HG03045 (cell line): ENCODE measurements around the gene ZNF605.
"Not testable (repeated sequence)": the region's sequence is repeated elsewhere in the genome, so short reads cannot be mapped to it uniquely, and the experiment has no call there.

ENCODE experiments used
- ATAC-seq: cut with Tn5 transposase; IDR thresholded peaks from one replicate; pipeline ENCODE4 v1.9.1; 2021; ENCODE audit warnings: mild to moderate bottlenecking, moderate library complexity; ENCODE audit not compliant: unreplicated experiment

ZNF605 gene

GRCh38 chr12:132949936-132950837, 5.9 kb downstream of the ZNF605 start:
- ATAC-seq: no peak

- ATAC-seq: no peak
Observed at GRCh38 chr12:132948146-132949066, 7.7 kb downstream of the ZNF605 start.

- no peak for ATAC-seq
Observed at GRCh38 chr12:132946246-132946820, 9.8 kb downstream of the ZNF605 start.

- ATAC-seq: no peak
Observed at GRCh38 chr12:132945806-132946205, 10.3 kb downstream of the ZNF605 start.

GRCh38 chr12:132942611-132943010, 13.5 kb downstream of the ZNF605 start:
- no peak for ATAC-seq

GRCh38 chr12:132941336-132941954, 14.7 kb downstream of the ZNF605 start:
- ATAC-seq: no peak

- no peak for ATAC-seq
Observed at GRCh38 chr12:132940071-132940719, 15.9 kb downstream of the ZNF605 start.

- not testable (repeated sequence) for ATAC-seq
Observed at GRCh38 chr12:132938807-132939206, 17.3 kb downstream of the ZNF605 start.

- ATAC-seq: no peak
Observed at GRCh38 chr12:132937476-132937875, 18.6 kb downstream of the ZNF605 start.

GRCh38 chr12:132936921-132937320, 19.2 kb downstream of the ZNF605 start:
- ATAC-seq: not testable (repeated sequence)

- no peak for ATAC-seq
Observed at GRCh38 chr12:132936163-132936562, 19.9 kb downstream of the ZNF605 start.

GRCh38 chr12:132926415-132926833, 29.7 kb downstream of the ZNF605 start:
- no peak for ATAC-seq

- ATAC-seq: no peak
Observed at GRCh38 chr12:132925597-132926414, 30.3 kb downstream of the ZNF605 start.

- no peak for ATAC-seq
Observed at GRCh38 chr12:132924356-132924755, 31.8 kb downstream of the ZNF605 start.

- no peak for ATAC-seq
Observed at GRCh38 chr12:132923356-132923909, 32.7 kb downstream of the ZNF605 start.

GRCh38 chr12:132922676-132923075, 33.4 kb downstream of the ZNF605 start:
- ATAC-seq: no peak

- ATAC-seq: no peak
Observed at GRCh38 chr12:132921685-132922084, 34.4 kb downstream of the ZNF605 start.

GRCh38 chr12:132918680-132919079, 37.4 kb downstream of the ZNF605 start:
- ATAC-seq: no peak

GRCh38 chr12:132909030-132909368, 47.1 kb downstream of the ZNF605 start:
- no peak for ATAC-seq
